ENCODE results near the gene NAA35.
"Not testable (repeated sequence)": the region's sequence is repeated elsewhere in the genome, so short reads cannot be mapped to it uniquely, and the experiment has no call there.

NAA35 gene

GRCh38 chr9:85940832-85941621 is at the start of gene NAA35:
Gene NAA35 (plus strand): TSS chr9:85941146. CDS start chr9:85942160, 1,014 bp downstream.
- peak; percentile 99 for DNase-seq

GRCh38 chr9:85892401-85892800 is 48.5 kb upstream of the NAA35 start:
- DNase-seq = no peak

GRCh38 chr9:85895685-85896084 is 45.3 kb upstream of the NAA35 start:
- no peak for DNase-seq

GRCh38 chr9:85897848-85898247 is 43.1 kb upstream of the NAA35 start:
- no peak for DNase-seq

- no peak for DNase-seq
Measured at GRCh38 chr9:85898332-85898731, 42.6 kb upstream of the NAA35 start.

GRCh38 chr9:85899388-85899787 is 41.6 kb upstream of the NAA35 start:
- no peak for DNase-seq

GRCh38 chr9:85900504-85901201 is 40.3 kb upstream of the NAA35 start:
- peak; percentile 67 for DNase-seq

- DNase-seq = no peak
Measured at GRCh38 chr9:85904975-85905374, 36.0 kb upstream of the NAA35 start.

GRCh38 chr9:85905957-85906356 is 35.0 kb upstream of the NAA35 start:
- DNase-seq = no peak

- no peak for DNase-seq
Measured at GRCh38 chr9:85909390-85909789, 31.6 kb upstream of the NAA35 start.

GRCh38 chr9:85914108-85914507 is 26.8 kb upstream of the NAA35 start:
- no peak for DNase-seq

- DNase-seq = no peak
Measured at GRCh38 chr9:85917756-85918155, 23.2 kb upstream of the NAA35 start.

- no peak for DNase-seq
Measured at GRCh38 chr9:85925493-85925892, 15.5 kb upstream of the NAA35 start.

GRCh38 chr9:85927076-85927475 is 13.9 kb upstream of the NAA35 start:
- DNase-seq = no peak

- no peak for DNase-seq
Measured at GRCh38 chr9:85931495-85931894, 9.5 kb upstream of the NAA35 start.

GRCh38 chr9:85935950-85936349 is 5.0 kb upstream of the NAA35 start:
- not testable (repeated sequence) for DNase-seq

GRCh38 chr9:85940275-85940831 is 593 bp upstream of the NAA35 start:
- DNase-seq = no peak

- DNase-seq = no peak
Measured at GRCh38 chr9:85941622-85941940, 635 bp downstream of the NAA35 start.

GRCh38 chr9:85941966-85942912 is 1.3 kb downstream of the NAA35 start:
- no peak for DNase-seq

- DNase-seq = no peak
Measured at GRCh38 chr9:85942913-85943709, 2.2 kb downstream of the NAA35 start.

- DNase-seq = no peak
Measured at GRCh38 chr9:85943757-85944430, 2.9 kb downstream of the NAA35 start.

- DNase-seq = no peak
Measured at GRCh38 chr9:85944672-85945071, 3.7 kb downstream of the NAA35 start.
